Esophagus muscularis mucosa (tissue), 4 donors: Measurements from ENCODE around the gene EPAS1. TPM values are rescaled to one million over a fixed set of nuclear protein-coding genes. Genes with fewer than 3 reads are reported as not detected.

Experiments used
- DNase-seq: peaks from one replicate; pipeline ENCODE4 v3.0.0-alpha.2; 2017; ENCODE audit errors: extremely low spot score
- H3K27ac ChIP-seq, 4 donors: fragments of 200-600 bp; sonication (generic); replicated peaks in 1 of 4; 1 replicate in 3 of 4; 2 replicates in 1 of 4; pipeline ENCODE4 v1.5.1; 2016 to 2019; ENCODE audit warnings: mild to moderate bottlenecking in 1 of 4
- H3K27me3 ChIP-seq, 4 donors: fragments of 200-600 bp; sonication (generic); one replicate each; pipeline versions ENCODE4 v1.5.1 to v1.6.0; 2016 to 2019
- H3K36me3 ChIP-seq, 4 donors: fragments of 200-600 bp; sonication (generic); one replicate each; pipeline ENCODE4 v1.5.1; 2016 to 2019
- H3K4me1 ChIP-seq, 4 donors: fragments of 200-600 bp; sonication (generic); one replicate each; pipeline ENCODE4 v1.5.1; 2016 to 2019
- H3K4me3 ChIP-seq, 4 donors: fragments of 200-600 bp; sonication (generic); 1 replicate in 2 of 4; 2 replicates in 2 of 4; pipeline ENCODE4 v1.5.1; 2016 to 2019; ENCODE audit warnings: mild to moderate bottlenecking in 4 of 4, moderate library complexity in 1 of 4
- H3K9me3 ChIP-seq, 4 donors: fragments of 200-600 bp; sonication (generic); 1 replicate in 3 of 4; 2 replicates in 1 of 4; pipeline ENCODE4 v1.5.1; 2016 to 2019
- EP300 ChIP-seq: sonication (generic); formaldehyde crosslinking; IDR thresholded peaks from one replicate; pipeline ENCODE4 v1.6.1; 2017; ENCODE audit warnings: antibody characterized with exemption
- POLR2A ChIP-seq: fragments of 450-650 bp; IDR thresholded peaks from one replicate; pipeline ENCODE4 v1.6.1; 2017; ENCODE audit warnings: antibody characterized with exemption, moderate library complexity, mild to moderate bottlenecking, low read depth
- POLR2AphosphoS5 ChIP-seq, 2 donors: sonication (generic); formaldehyde crosslinking; IDR thresholded peaks; one replicate each; pipeline ENCODE4 v1.6.1; 2017; ENCODE audit warnings: antibody characterized with exemption in 2 of 2
- WGBS: methylation state at CpG from one replicate; pipeline ENCODE4 v1.1.5; 2018; 5-methylcytosine and 5-hydroxymethylcytosine counted together
- intact Hi-C: fragments of 100-400 bp; cut with DNase I; formaldehyde crosslinking; loops from one replicate; pipeline ENCODE4 v1.15.1; 2023
- total RNA-seq, 4 donors: library from RNA; depleted of rRNA; stranded (reverse); fragments of >200 nt; gene quantifications; one replicate each; pipeline versions ENCODE4 v1.1.0 to v1.2.1, GENCODE V29; 2016
- TF ChIP-seq, protein P1 (sequence below), 3 experiments: fragments of 200-600 bp in 2 of 3; fragments of 450-650 bp in 1 of 3; sonication (generic) in 2 of 3; IDR thresholded peaks; one replicate each; pipeline ENCODE4 v1.5.1; 2017 to 2019; ENCODE audit warnings: antibody characterized with exemption in 3 of 3, mild to moderate bottlenecking in 2 of 3, moderate library complexity in 1 of 3

EPAS1 gene
- total RNA-seq, 4 donors from 2014 or later: 113 to 225 (median 183) TPM

DNA sequence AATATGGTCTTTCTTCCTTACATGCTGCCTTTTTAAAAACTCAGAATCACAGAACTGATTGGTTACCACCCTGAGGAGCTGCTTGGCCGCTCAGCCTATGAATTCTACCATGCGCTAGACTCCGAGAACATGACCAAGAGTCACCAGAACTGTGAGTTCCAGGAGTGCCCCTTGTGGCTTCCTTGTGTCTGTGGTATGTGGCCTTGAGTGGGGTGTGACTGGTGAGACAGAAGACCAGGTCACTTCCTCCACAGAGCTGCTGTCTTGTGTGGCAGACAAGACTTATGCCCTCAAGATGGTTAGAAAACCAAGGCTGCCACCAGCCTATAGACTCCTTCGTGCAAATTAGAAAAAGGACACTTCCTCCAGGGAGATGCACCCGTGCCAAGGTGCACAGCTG is 72.6 kb downstream of the EPAS1 start:
- H3K4me1 ChIP-seq: peaks cover 0 to 20% (median 6%) of the 10 kb centered on the region in 4 donors
- H3K27me3 ChIP-seq: no peaks in the 10 kb centered on the region
- no peak overlapping the region for H3K4me3 ChIP-seq
- 96% methylated on average over 3 of the region's 5 CpGs for WGBS
- H3K36me3 ChIP-seq: peaks cover 28 to 88% (median 47%) of the 10 kb centered on the region in 4 donors
- no peaks in the 10 kb centered on the region for H3K9me3 ChIP-seq
- DNase-seq: no peak
- TF ChIP-seq EP300 (no peak), POLR2AphosphoS5 (IDR thresholded peaks at IDR 0.05) (no peak), POLR2A (no peak)
- TF ChIP-seq, protein P1, sequence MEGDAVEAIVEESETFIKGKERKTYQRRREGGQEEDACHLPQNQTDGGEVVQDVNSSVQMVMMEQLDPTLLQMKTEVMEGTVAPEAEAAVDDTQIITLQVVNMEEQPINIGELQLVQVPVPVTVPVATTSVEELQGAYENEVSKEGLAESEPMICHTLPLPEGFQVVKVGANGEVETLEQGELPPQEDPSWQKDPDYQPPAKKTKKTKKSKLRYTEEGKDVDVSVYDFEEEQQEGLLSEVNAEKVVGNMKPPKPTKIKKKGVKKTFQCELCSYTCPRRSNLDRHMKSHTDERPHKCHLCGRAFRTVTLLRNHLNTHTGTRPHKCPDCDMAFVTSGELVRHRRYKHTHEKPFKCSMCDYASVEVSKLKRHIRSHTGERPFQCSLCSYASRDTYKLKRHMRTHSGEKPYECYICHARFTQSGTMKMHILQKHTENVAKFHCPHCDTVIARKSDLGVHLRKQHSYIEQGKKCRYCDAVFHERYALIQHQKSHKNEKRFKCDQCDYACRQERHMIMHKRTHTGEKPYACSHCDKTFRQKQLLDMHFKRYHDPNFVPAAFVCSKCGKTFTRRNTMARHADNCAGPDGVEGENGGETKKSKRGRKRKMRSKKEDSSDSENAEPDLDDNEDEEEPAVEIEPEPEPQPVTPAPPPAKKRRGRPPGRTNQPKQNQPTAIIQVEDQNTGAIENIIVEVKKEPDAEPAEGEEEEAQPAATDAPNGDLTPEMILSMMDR (IDR thresholded peaks at IDR 0.05): no peak
- no peak overlapping the region for H3K27ac ChIP-seq
- intact Hi-C loops: loop anchor here (5.0 to 10.0 kb wide), 3 partner anchors 85 to 377 kb away; no protein-coding TSS in a partner anchor

DNA sequence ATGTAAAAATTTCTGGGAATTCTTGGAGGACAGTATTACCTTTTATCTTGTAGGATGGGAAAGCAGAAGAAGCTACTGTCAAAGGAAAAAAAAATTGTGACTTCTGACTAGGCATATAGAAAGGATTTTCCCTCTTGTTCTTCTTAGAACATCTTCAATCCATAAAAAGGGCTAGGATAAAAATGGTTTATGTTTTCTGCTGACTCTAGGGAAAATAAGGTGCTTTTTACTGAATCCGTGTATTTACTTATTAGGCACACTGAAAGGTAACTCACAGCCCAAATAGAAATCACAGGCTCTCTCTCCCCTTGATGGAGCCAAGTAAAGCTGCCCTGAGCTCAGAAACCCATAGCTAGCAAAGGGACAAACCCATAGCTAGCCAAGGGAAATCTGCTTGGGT is 74.6 kb downstream of the EPAS1 start:
- H3K36me3 ChIP-seq: peaks cover 28 to 99% (median 54%) of the 10 kb centered on the region in 4 donors
- intact Hi-C loops: no loop called here
- WGBS: 89% methylated on average over 1 of the region's 1 CpG

DNA sequence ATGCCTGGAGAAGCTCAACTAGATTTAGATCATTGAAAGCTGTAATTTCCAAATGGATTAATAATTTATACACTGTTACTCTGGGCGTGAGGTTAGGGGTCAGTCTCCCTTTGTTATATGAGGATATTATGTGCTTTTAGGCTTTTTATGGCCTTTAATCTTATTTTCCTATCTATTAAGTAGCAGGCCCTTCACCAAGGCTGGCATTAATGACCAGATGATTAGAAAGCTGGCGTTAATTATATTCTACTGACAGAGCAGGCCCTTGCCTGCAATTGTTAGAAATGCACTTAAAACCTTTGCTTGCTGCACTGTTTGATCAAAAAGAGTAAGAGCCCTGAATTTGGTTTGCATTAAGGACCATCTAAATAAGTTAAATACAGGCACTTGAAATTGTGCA is 75.3 kb downstream of the EPAS1 start:
- Histone ChIP-seq H3K27me3 (no peaks in the 10 kb centered on the region), H3K9me3 (no peaks in the 10 kb centered on the region), H3K4me1 (peaks cover 5 to 11% (median 11%) of the 10 kb centered on the region in 4 donors), H3K27ac (no peak overlapping the region), H3K36me3 (peaks cover 28 to 100% (median 57%) of the 10 kb centered on the region in 4 donors), H3K4me3 (no peak overlapping the region)
- WGBS: 93% methylated on average over 2 of the region's 2 CpGs
- TF ChIP-seq, protein P1 (IDR thresholded peaks at IDR 0.05): no peak
- TF ChIP-seq POLR2A: no peak
- no peak for TF ChIP-seq EP300
- TF ChIP-seq POLR2AphosphoS5 (IDR thresholded peaks at IDR 0.05): no peak
- DNase-seq: no peak
- intact Hi-C loops: no loop called here

More for the DNA sequence above, 74.6 kb downstream of the EPAS1 start:
- H3K27ac ChIP-seq: no peak overlapping the region
- H3K4me1 ChIP-seq: peaks cover 5 to 11% (median 6%) of the 10 kb centered on the region in 4 donors
- H3K9me3 ChIP-seq: no peaks in the 10 kb centered on the region
- DNase-seq: no peak
- H3K4me3 ChIP-seq: no peak overlapping the region
- TF ChIP-seq POLR2A (no peak), EP300 (no peak), POLR2AphosphoS5 (IDR thresholded peaks at IDR 0.05) (no peak)
- TF ChIP-seq, protein P1 (IDR thresholded peaks at IDR 0.05): no peak
- H3K27me3 ChIP-seq: no peaks in the 10 kb centered on the region

DNA sequence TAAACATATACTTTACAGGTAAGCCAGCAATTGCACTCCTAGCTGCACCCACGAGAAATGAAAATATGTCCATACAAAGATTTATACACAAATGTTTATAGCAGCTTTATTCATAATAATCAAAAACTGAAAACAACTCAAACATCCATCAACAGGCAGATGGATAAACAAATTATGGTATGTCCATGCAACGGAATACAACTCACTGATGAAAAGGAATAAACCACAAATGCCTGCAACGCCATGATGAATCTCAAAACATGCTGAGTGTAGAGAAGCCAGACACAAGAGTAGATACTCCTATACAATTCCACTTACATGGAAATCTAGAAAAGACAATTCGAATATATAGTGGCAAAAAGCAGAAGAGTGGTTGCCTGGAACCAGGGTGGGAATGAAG is 76.0 kb downstream of the EPAS1 start:
- Histone ChIP-seq H3K4me1 (peaks cover 5 to 19% (median 17%) of the 10 kb centered on the region in 4 donors), H3K27me3 (no peaks in the 10 kb centered on the region), H3K36me3 (peaks cover 28 to 100% (median 61%) of the 10 kb centered on the region in 4 donors), H3K9me3 (no peaks in the 10 kb centered on the region), H3K27ac (no peak overlapping the region), H3K4me3 (no peak overlapping the region)
- TF ChIP-seq POLR2AphosphoS5 (IDR thresholded peaks at IDR 0.05): no peak
- TF ChIP-seq EP300: no peak
- DNase-seq: no peak
- 94% methylated on average over 4 of the region's 4 CpGs for WGBS
- intact Hi-C loops: no loop called here

DNA sequence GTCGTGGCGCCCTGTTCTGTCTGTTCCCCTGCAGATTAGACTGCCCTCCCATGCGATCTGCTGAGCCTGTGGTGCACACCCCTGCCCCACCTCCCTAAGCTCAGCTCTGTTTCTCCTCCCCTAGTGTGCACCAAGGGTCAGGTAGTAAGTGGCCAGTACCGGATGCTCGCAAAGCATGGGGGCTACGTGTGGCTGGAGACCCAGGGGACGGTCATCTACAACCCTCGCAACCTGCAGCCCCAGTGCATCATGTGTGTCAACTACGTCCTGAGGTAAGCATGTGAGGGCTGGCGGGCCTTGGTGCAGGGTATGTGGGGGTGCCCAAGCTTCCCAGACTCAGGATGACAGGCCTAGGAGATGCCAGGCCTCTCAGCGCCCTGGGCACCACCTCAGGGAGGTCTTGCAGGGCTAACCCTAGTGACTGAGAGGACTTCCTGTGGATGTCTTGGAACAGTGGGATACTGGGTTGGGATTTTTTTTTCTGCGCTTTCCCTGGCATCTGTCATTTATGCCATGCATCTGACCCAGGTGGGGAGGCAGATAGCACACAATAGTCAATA is 78.4 kb downstream of the EPAS1 start:
- no peak for TF ChIP-seq EP300
- Histone ChIP-seq H3K4me3 (no peak overlapping the region), H3K4me1 (peaks cover 14 to 42% (median 38%) of the 10 kb centered on the region in 4 donors), H3K9me3 (no peaks in the 10 kb centered on the region), H3K27ac (no peak overlapping the region), H3K36me3 (peaks cover 18 to 100% (median 60%) of the 10 kb centered on the region in 4 donors), H3K27me3 (no peaks in the 10 kb centered on the region)
- WGBS: 94% methylated on average over 12 of the region's 12 CpGs
- DNase-seq: no peak
- intact Hi-C loops: no loop called here
